A549 (cell line): ENCODE results near the gene STRN. TPM values are rescaled to one million over a fixed set of nuclear protein-coding genes. Genes with fewer than 3 reads are reported as not detected.

Experiments
- ATAC-seq, 2 experiments: fragments of 200-7000 bp in 1 of 2; fragments of >200 bp in 1 of 2; cut with Nextera tagmentation in 1 of 2; cut with Tn5 transposase in 1 of 2; 3 replicates each; pipeline versions ENCODE4 v1.8.0 to v1.9.1; 2018 to 2020; ENCODE audit warnings: mild to moderate bottlenecking in 1 of 2, moderate library complexity in 1 of 2
- CTCF ChIA-PET: fragments of 300-600 bp; sonication (Branson Sonifier 250); formaldehyde crosslinking; extraction: SDS; loops from one replicate; lab custom pipeline; 2021; ENCODE audit warnings: antibody characterized with exemption, inconsistent platforms; lab: Yijun Ruan, JAX
- POLR2A ChIA-PET: fragments of 350-600 bp; formaldehyde crosslinking; extraction: SDS; loops from one replicate; lab custom pipeline; 2021; ENCODE audit warnings: antibody characterized with exemption, inconsistent platforms; lab: Yijun Ruan, JAX
- DNase-seq, 2 experiments: peaks; one replicate each; pipeline versions ENCODE4 v3.0.0 to v3.0.0-alpha.2; 2011 to 2016; ENCODE audit warnings: low read depth in 1 of 2, low spot score in 1 of 2
- FAIRE-seq: peaks from 2 replicates; lab custom pipeline; 2011; peaks lifted over from hg19 to GRCh38; lab: Jason Lieb, UNC
- H3K27ac ChIP-seq, 2 experiments: fragments of >200 bp; sonication (Bioruptor Twin); formaldehyde crosslinking; 3 replicates each; pipeline ENCODE4 v1.5.1; 2016 to 2017
- H3K4me1 ChIP-seq: fragments of >200 bp; sonication (Bioruptor Twin); formaldehyde crosslinking; 3 replicates; pipeline ENCODE4 v1.6.1; 2016
- H3K4me2 ChIP-seq: fragments of >200 bp; sonication (Bioruptor Twin); formaldehyde crosslinking; 3 replicates; pipeline ENCODE4 v1.6.1; 2016
- H3K4me3 ChIP-seq: fragments of >200 bp; sonication (Bioruptor Twin); formaldehyde crosslinking; 3 replicates; pipeline ENCODE4 v1.5.1; 2016
- H3K9me3 ChIP-seq: fragments of >200 bp; sonication (Bioruptor Twin); formaldehyde crosslinking; 3 replicates; pipeline ENCODE4 v1.6.1; 2016
- CBX2 ChIP-seq: fragments of 200-600 bp; sonication (generic); IDR thresholded peaks from 2 replicates; pipeline ENCODE4 v1.6.1; 2016; ENCODE audit warnings: low read depth, mild to moderate bottlenecking, borderline replicate concordance
- CBX8 ChIP-seq: fragments of 200-600 bp; sonication (generic); IDR thresholded peaks from 2 replicates; pipeline ENCODE4 v1.6.1; 2016
- CHD2 ChIP-seq: fragments of 150-350 bp; IDR thresholded peaks from 2 replicates; pipeline ENCODE4 v1.6.1; 2014; ENCODE audit warnings: low read length; ENCODE audit not compliant: partially characterized antibody
- CHD4 ChIP-seq: fragments of 200-600 bp; sonication (generic); IDR thresholded peaks from 2 replicates; pipeline ENCODE4 v1.6.1; 2016; ENCODE audit warnings: antibody characterized with exemption, mild to moderate bottlenecking, borderline replicate concordance
- EHMT2 ChIP-seq: fragments of 200-600 bp; sonication (generic); IDR thresholded peaks from 2 replicates; pipeline ENCODE4 v1.6.1; 2016; ENCODE audit warnings: antibody characterized with exemption, low read depth, mild to moderate bottlenecking, moderate library complexity
- FOSB ChIP-seq: fragments of 250-450 bp; sonication (Bioruptor Pico); IDR thresholded peaks from 2 replicates; pipeline ENCODE4 v1.5.0; 2020; ENCODE audit warnings: mild to moderate bottlenecking, moderate library complexity
- FOSL2 ChIP-seq, 2 experiments: fragments of 450-650 bp in 1 of 2; fragments of >200 bp in 1 of 2; sonication (Bioruptor Twin) in 1 of 2; formaldehyde crosslinking; IDR thresholded peaks; 2 replicates each; pipeline versions ENCODE4 v1.5.0 to v1.6.1; 2016 to 2020; ENCODE audit warnings: mild to moderate bottlenecking in 1 of 2, moderate library complexity in 1 of 2
- FOXS1 ChIP-seq: fragments of 250-450 bp; sonication (Bioruptor Pico); IDR thresholded peaks from 2 replicates; pipeline ENCODE4 v1.5.0; 2020; ENCODE audit warnings: mild to moderate bottlenecking, moderate library complexity
- HES2 ChIP-seq: fragments of >200 bp; sonication (Bioruptor Twin); formaldehyde crosslinking; IDR thresholded peaks from 2 replicates; pipeline ENCODE4 v1.6.1; 2016
- HEYL ChIP-seq: fragments of 250-450 bp; sonication (Bioruptor Pico); IDR thresholded peaks from 2 replicates; pipeline ENCODE4 v1.8.0; 2021; ENCODE audit warnings: mild to moderate bottlenecking, moderate library complexity
- HMGXB4 ChIP-seq: fragments of 250-450 bp; sonication (Bioruptor Pico); IDR thresholded peaks from 2 replicates; pipeline ENCODE4 v1.5.0; 2021; ENCODE audit warnings: mild to moderate bottlenecking, moderate library complexity, borderline replicate concordance
- KDM5A ChIP-seq: fragments of 200-600 bp; sonication (generic); IDR thresholded peaks from 2 replicates; pipeline ENCODE4 v1.6.1; 2016; ENCODE audit warnings: antibody characterized with exemption, mild to moderate bottlenecking
- MAFK ChIP-seq: fragments of 450-650 bp; IDR thresholded peaks from 2 replicates; pipeline ENCODE4 v1.6.1; 2014; ENCODE audit not compliant: partially characterized antibody
- MAX ChIP-seq: IDR thresholded peaks from 2 replicates; pipeline ENCODE4 v1.6.1; 2012
- NFE2L2 ChIP-seq: fragments of 150-350 bp; conservative IDR thresholded peaks from 2 replicates; pipeline ENCODE4 v1.6.1; 2014; ENCODE audit warnings: low read length
- NPAS2 ChIP-seq: fragments of 250-450 bp; sonication (Bioruptor Pico); IDR thresholded peaks from 2 replicates; pipeline ENCODE4 v1.8.0; 2022; ENCODE audit warnings: mild to moderate bottlenecking, moderate library complexity, borderline replicate concordance
- PBX3 ChIP-seq: IDR thresholded peaks from 2 replicates; pipeline ENCODE4 v1.6.1; 2012
- RAD21 ChIP-seq, 2 experiments: fragments of >200 bp in 1 of 2; sonication (Bioruptor Twin) in 1 of 2; formaldehyde crosslinking in 1 of 2; IDR thresholded peaks in 1 of 2; conservative IDR thresholded peaks in 1 of 2; 2 replicates in 1 of 2; 3 replicates in 1 of 2; pipeline ENCODE4 v1.6.1; 2012 to 2018; ENCODE audit warnings: inconsistent platforms in 1 of 2
- TFCP2L1 ChIP-seq: fragments of 250-450 bp; sonication (Bioruptor Pico); IDR thresholded peaks from 2 replicates; pipeline ENCODE4 v1.5.0; 2021; ENCODE audit warnings: mild to moderate bottlenecking
- ZFP36 ChIP-seq: fragments of 450-650 bp; IDR thresholded peaks from 2 replicates; pipeline ENCODE4 v1.6.1; 2014; ENCODE audit warnings: borderline replicate concordance; ENCODE audit not compliant: partially characterized antibody
- ZNF302 ChIP-seq: fragments of 250-450 bp; sonication (Bioruptor Pico); IDR thresholded peaks from 2 replicates; pipeline ENCODE4 v1.9.0; 2021; ENCODE audit warnings: inconsistent platforms, mild to moderate bottlenecking, moderate library complexity
- WGBS: methylation state at CpG from one replicate; pipeline ENCODE4 v1.1.6; 2017; ENCODE audit errors: missing lambda C conversion rate; 5-methylcytosine and 5-hydroxymethylcytosine counted together
- polyA plus RNA-seq, 4 experiments: library from polyadenylated mRNA; depleted of rRNA in 3 of 4; stranded (reverse); fragments of >200 nt; fragmentation: RNase III in 1 of 4; extraction: RNeasy Plus Mini Kit Qiagen cat#74134 plus additional on column Dnase treatment in 1 of 4; gene quantifications; 2 replicates in 3 of 4; 3 replicates in 1 of 4; pipeline ENCODE4 v1.2.3, GENCODE V29; 2011 to 2017
- TF ChIP-seq, protein P1 (sequence below): fragments of 450-650 bp; IDR thresholded peaks from 2 replicates; pipeline ENCODE4 v1.6.1; 2014; ENCODE audit warnings: antibody characterized with exemption

The STRN gene
- polyA plus RNA-seq, 2 of the 4 experiments (the other 2 are of a cell fraction) = 13.1 to 36.0 TPM

GRCh38 chr2:36911012-36911411 is 55.3 kb downstream of the STRN start:
- TF ChIP-seq, protein P1, sequence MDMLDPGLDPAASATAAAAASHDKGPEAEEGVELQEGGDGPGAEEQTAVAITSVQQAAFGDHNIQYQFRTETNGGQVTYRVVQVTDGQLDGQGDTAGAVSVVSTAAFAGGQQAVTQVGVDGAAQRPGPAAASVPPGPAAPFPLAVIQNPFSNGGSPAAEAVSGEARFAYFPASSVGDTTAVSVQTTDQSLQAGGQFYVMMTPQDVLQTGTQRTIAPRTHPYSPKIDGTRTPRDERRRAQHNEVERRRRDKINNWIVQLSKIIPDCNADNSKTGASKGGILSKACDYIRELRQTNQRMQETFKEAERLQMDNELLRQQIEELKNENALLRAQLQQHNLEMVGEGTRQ = no peak
- POLR2A ChIA-PET = no interaction called here
- DNase-seq (no peak), ATAC-seq (no peak), FAIRE-seq (no peak)
- no peak overlapping the region for H3K4me2 ChIP-seq
- H3K9me3 ChIP-seq = no peaks in the 10 kb centered on the region
- H3K27ac ChIP-seq = no peak overlapping the region
- H3K4me1 ChIP-seq = no peaks in the 10 kb centered on the region
- CTCF ChIA-PET = interaction anchor here (1.0 to 1.5 kb wide), 3 partner anchors 10 to 130 kb away, joined by 3 to 5 read pairs (median 4); no protein-coding TSS in a partner anchor
- H3K4me3 ChIP-seq = no peak overlapping the region

GRCh38 chr2:36906277-36906676 is 60.1 kb downstream of the STRN start:
- Histone ChIP-seq H3K4me3 (no peak overlapping the region), H3K4me2 (no peak overlapping the region), H3K9me3 (no peaks in the 10 kb centered on the region), H3K27ac (no peak overlapping the region), H3K4me1 (peaks cover 5% of the 10 kb centered on the region; the same call in 1 of the 3 replicates)
- DNase-seq (no peak), FAIRE-seq (no peak), ATAC-seq (no peak)
- ChIA-PET POLR2A (no interaction called here), CTCF (no interaction called here)
- 96% methylated on average over 4 of the region's 4 CpGs for WGBS
- TF ChIP-seq RAD21 (conservative IDR thresholded peaks at IDR 0.05 in 1 of 2, IDR thresholded peaks at IDR 0.05 in 1 of 2) (no peak), CBX2 (no peak), FOXS1 (CRISPR knock-in tag) (no peak), FOSL2 (IDR thresholded peaks at IDR 0.05) (no peak), FOSL2 (CRISPR knock-in tag; IDR thresholded peaks at IDR 0.05) (no peak), ZFP36 (no peak), ZNF302 (no peak), NFE2L2 (no peak), PBX3 (no peak), HES2 (no peak), HEYL (no peak), EHMT2 (no peak), MAFK (no peak), TFCP2L1 (CRISPR knock-in tag) (no peak), FOSB (CRISPR knock-in tag) (no peak), KDM5A (no peak)
- TF ChIP-seq, all 56 proteins: peak for 0

DNA sequence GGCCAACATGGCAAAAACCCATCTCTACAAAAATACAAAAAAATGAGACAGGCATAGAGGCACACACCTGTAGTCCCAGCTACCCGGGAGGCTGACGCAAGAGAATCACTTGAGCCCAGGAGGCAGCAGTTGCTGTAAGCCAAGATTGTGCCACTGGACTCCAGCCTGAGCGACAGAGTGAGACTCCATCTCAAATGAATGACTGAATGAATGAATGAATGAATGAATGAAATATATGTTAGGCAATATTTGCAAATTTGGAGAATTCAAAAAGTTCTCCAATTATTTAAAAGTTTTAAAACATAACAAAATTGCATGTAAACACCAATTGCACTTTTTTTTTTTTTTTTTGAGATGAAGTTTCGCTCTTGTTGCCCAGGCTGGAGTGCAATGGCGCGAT is 61.7 kb downstream of the STRN start:
- no peak for FAIRE-seq
- Histone ChIP-seq H3K4me2 (no peak overlapping the region), H3K4me3 (no peak overlapping the region), H3K27ac (no peak overlapping the region), H3K9me3 (no peaks in the 10 kb centered on the region), H3K4me1 (peaks cover 5% of the 10 kb centered on the region; the same call in 1 of the 3 replicates)
- TF ChIP-seq, protein P1 = no peak
- TF ChIP-seq HMGXB4 (no peak), NPAS2 (CRISPR knock-in tag) (no peak), CHD4 (no peak), MAX (no peak), CBX2 (no peak), CBX8 (no peak), CHD2 (no peak)
- no peak for ATAC-seq
- ChIA-PET POLR2A (no interaction called here), CTCF (interaction anchor here (1.3 kb wide), 1 partner anchor 14 kb away, joined by 3 read pairs; no protein-coding TSS in a partner anchor)
- WGBS = 85% methylated on average over 6 of the region's 6 CpGs
- no peak for DNase-seq
